GM23248 (cell line): ENCODE results near the gene FCGR1A.
"Not testable (repeated sequence)": the region's sequence is repeated elsewhere in the genome, so short reads cannot be mapped to it uniquely, and the experiment has no call there.

ENCODE experiments used
- EZH2 ChIP-seq: fragments of 200-600 bp; sonication (generic); IDR thresholded peaks from 2 replicates; pipeline ENCODE4 v1.6.1; 2018; ENCODE audit warnings: antibody characterized with exemption, mild to moderate bottlenecking; ENCODE audit not compliant: insufficient read depth, poor library complexity, severe bottlenecking
- EZH2phosphoT487 ChIP-seq: fragments of 200-600 bp; sonication (generic); IDR thresholded peaks from 2 replicates; pipeline ENCODE4 v1.6.1; 2018; ENCODE audit warnings: antibody characterized with exemption, moderate library complexity, mild to moderate bottlenecking, low read depth; ENCODE audit not compliant: insufficient read depth

GRCh38 chr1:149783868-149784267 is 1.4 kb downstream of the FCGR1A start:
- not testable (repeated sequence) for TF ChIP-seq EZH2phosphoT487, EZH2
